HFF-Myc (cell line): ENCODE data around the gene DOCK1.

ENCODE experiments used
- DNase-seq: peaks from one replicate; pipeline ENCODE4 v3.0.0-alpha.2; 2011; ENCODE audit warnings: low read depth; ENCODE audit errors: extremely low read depth
- H3K4me3 ChIP-seq: replicated peaks from 2 replicates; pipeline ENCODE4 v1.5.1; 2011; ENCODE audit warnings: low read depth, mild to moderate bottlenecking, control low read depth, low read length
- CTCF ChIP-seq: IDR thresholded peaks from 2 replicates; pipeline ENCODE4 v1.5.1; 2012; ENCODE audit warnings: mild to moderate bottlenecking, low read depth, low read length, control low read depth; ENCODE audit errors: missing control alignments

The DOCK1 gene

GRCh38 chr10:127102176-127102575 lies 196.9 kb downstream of the DOCK1 start:
- H3K4me3 ChIP-seq = no peak overlapping the region
- no peak for TF ChIP-seq CTCF

GRCh38 chr10:127115100-127115499 lies 209.9 kb downstream of the DOCK1 start:
- DNase-seq = no peak
- TF ChIP-seq CTCF = no peak
- H3K4me3 ChIP-seq = no peak overlapping the region

More at GRCh38 chr10:127102176-127102575, 196.9 kb downstream of the DOCK1 start:
- no peak for DNase-seq

GRCh38 chr10:127117125-127117524 lies 211.9 kb downstream of the DOCK1 start:
- TF ChIP-seq CTCF = no peak
- peak; percentile 19 for DNase-seq
- no peak overlapping the region for H3K4me3 ChIP-seq

- H3K4me3 ChIP-seq = no peak overlapping the region
- TF ChIP-seq CTCF = no peak
- DNase-seq = no peak
Measured at GRCh38 chr10:127118034-127118433, 212.8 kb downstream of the DOCK1 start.

- no peak for DNase-seq
- H3K4me3 ChIP-seq = no peak overlapping the region
- no peak for TF ChIP-seq CTCF
Measured at GRCh38 chr10:127119936-127120335, 214.7 kb downstream of the DOCK1 start.

GRCh38 chr10:127122831-127123230 lies 217.6 kb downstream of the DOCK1 start:
- no peak for DNase-seq
- no peak overlapping the region for H3K4me3 ChIP-seq
- TF ChIP-seq CTCF = no peak

GRCh38 chr10:127123626-127124025 lies 218.4 kb downstream of the DOCK1 start:
- no peak for DNase-seq
- no peak overlapping the region for H3K4me3 ChIP-seq
- no peak for TF ChIP-seq CTCF
